KMS-11 (cell line): Measurements from ENCODE around the gene TP63.
"Not testable (repeated sequence)": the region's sequence is repeated elsewhere in the genome, so short reads cannot be mapped to it uniquely, and the experiment has no call there.

ENCODE experiments used
- H2AFZ ChIP-seq: fragments of 200-600 bp; sonication (generic); 2 replicates; pipeline ENCODE4 v1.6.1; 2016; ENCODE audit warnings: antibody characterized with exemption, mixed run types, low read depth
- H3K27ac ChIP-seq: fragments of 200-600 bp; sonication (generic); 2 replicates; pipeline ENCODE4 v1.6.1; 2016; ENCODE audit warnings: mild to moderate bottlenecking, mixed run types
- H3K27me3 ChIP-seq: fragments of 200-600 bp; sonication (generic); 2 replicates; pipeline ENCODE4 v1.6.1; 2017; ENCODE audit warnings: mild to moderate bottlenecking, low read depth, mixed run types, moderate library complexity; ENCODE audit not compliant: insufficient read depth
- H3K36me3 ChIP-seq: fragments of 200-600 bp; sonication (generic); 2 replicates; pipeline ENCODE4 v1.6.1; 2017; ENCODE audit warnings: mild to moderate bottlenecking, mixed run types; ENCODE audit not compliant: insufficient read depth
- H3K4me1 ChIP-seq: fragments of 200-600 bp; sonication (generic); 2 replicates; pipeline ENCODE4 v1.6.1; 2016; ENCODE audit warnings: mild to moderate bottlenecking, low read depth, mixed run types; ENCODE audit not compliant: poor library complexity, severe bottlenecking
- H3K4me2 ChIP-seq: fragments of 200-600 bp; sonication (generic); 2 replicates; pipeline ENCODE4 v1.7.0; 2016; ENCODE audit warnings: mild to moderate bottlenecking, mixed run types
- H3K4me3 ChIP-seq: fragments of 200-600 bp; sonication (generic); IDR thresholded peaks from 2 replicates; pipeline ENCODE4 v1.6.1; 2017; ENCODE audit warnings: low read depth, low read length, mixed read lengths; ENCODE audit not compliant: insufficient read depth
- H3K79me2 ChIP-seq: fragments of 200-600 bp; sonication (generic); 2 replicates; pipeline ENCODE4 v1.6.1; 2016; ENCODE audit warnings: low read depth, mixed run types; ENCODE audit not compliant: insufficient read depth
- H3K9ac ChIP-seq: fragments of 200-600 bp; sonication (generic); 2 replicates; pipeline ENCODE4 v1.6.1; 2016; ENCODE audit warnings: mild to moderate bottlenecking, mixed run types
- H4K20me1 ChIP-seq: fragments of 200-600 bp; sonication (generic); 2 replicates; pipeline ENCODE4 v1.6.1; 2016; ENCODE audit warnings: mild to moderate bottlenecking, mixed run types; ENCODE audit not compliant: insufficient read depth
- TF ChIP-seq, protein P1 (sequence below): fragments of 200-600 bp; sonication (generic); conservative IDR thresholded peaks from 2 replicates; pipeline ENCODE4 v1.6.1; 2017; ENCODE audit warnings: low read depth, mild to moderate bottlenecking, antibody characterized with exemption, low read length, moderate library complexity, mixed read lengths

Gene TP63

DNA sequence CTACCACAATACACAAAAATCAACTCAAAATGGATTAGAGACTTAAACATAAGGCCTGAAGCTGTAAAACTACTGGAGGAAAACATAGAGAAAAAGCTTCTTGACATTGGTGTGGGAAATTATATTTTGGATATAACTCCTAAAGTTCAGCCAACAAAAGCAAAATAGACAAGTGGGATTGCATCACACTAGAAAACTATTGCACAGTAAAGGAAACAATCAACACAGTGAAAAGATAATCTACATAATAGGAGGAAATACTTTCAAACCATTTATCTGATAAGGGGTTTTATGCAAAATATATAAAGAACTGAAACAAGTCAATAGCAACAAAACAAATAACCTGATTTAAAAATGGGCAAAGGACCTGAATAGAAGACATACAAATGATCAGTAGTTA is 37.6 kb upstream of the TP63 start:
- H3K27ac ChIP-seq = no peak overlapping the region
- no peak overlapping the region for H3K4me2 ChIP-seq
- no peak overlapping the region for H3K9ac ChIP-seq
- no peaks in the 10 kb centered on the region for H4K20me1 ChIP-seq
- no peaks in the 10 kb centered on the region for H3K4me1 ChIP-seq
- TF ChIP-seq, protein P1, sequence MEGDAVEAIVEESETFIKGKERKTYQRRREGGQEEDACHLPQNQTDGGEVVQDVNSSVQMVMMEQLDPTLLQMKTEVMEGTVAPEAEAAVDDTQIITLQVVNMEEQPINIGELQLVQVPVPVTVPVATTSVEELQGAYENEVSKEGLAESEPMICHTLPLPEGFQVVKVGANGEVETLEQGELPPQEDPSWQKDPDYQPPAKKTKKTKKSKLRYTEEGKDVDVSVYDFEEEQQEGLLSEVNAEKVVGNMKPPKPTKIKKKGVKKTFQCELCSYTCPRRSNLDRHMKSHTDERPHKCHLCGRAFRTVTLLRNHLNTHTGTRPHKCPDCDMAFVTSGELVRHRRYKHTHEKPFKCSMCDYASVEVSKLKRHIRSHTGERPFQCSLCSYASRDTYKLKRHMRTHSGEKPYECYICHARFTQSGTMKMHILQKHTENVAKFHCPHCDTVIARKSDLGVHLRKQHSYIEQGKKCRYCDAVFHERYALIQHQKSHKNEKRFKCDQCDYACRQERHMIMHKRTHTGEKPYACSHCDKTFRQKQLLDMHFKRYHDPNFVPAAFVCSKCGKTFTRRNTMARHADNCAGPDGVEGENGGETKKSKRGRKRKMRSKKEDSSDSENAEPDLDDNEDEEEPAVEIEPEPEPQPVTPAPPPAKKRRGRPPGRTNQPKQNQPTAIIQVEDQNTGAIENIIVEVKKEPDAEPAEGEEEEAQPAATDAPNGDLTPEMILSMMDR = no peak
- H3K27me3 ChIP-seq = no peaks in the 10 kb centered on the region
- H3K4me3 ChIP-seq = no peak overlapping the region
- no peaks in the 10 kb centered on the region for H3K79me2 ChIP-seq
- H3K36me3 ChIP-seq = no peaks in the 10 kb centered on the region
- H2AFZ ChIP-seq = no peak overlapping the region

- H3K27ac ChIP-seq, H3K4me3 ChIP-seq, H3K4me2 ChIP-seq, H3K27me3 ChIP-seq, H3K79me2 ChIP-seq, H4K20me1 ChIP-seq, H3K9ac ChIP-seq, H3K4me1 ChIP-seq, H2AFZ ChIP-seq, H3K36me3 ChIP-seq: not testable (repeated sequence)
Observed at GRCh38 chr3:189596078-189596979, 34.9 kb upstream of the TP63 start.

DNA sequence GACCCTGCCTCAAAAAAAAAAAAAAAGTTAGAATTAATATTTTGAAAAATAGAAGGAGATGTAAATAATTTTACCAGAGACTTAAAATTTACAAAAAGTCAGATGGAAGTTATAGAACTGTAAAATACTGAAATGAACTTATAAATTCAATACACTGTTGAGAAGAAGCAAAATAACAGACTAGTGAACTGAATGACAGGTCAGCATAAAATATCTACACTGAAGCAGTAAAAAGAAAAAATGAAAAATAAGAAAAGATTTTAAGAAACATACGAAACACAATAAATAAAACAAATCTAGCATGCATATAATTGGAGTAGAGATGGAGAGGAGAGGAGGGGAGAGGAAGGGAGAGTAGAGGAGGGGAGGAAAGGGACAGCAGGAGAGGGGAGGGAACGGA is 33.3 kb upstream of the TP63 start:
- Histone ChIP-seq H2AFZ (no peak overlapping the region), H3K4me1 (no peaks in the 10 kb centered on the region), H3K79me2 (no peaks in the 10 kb centered on the region), H3K27me3 (no peaks in the 10 kb centered on the region), H3K9ac (no peak overlapping the region), H3K4me3 (no peak overlapping the region), H4K20me1 (no peaks in the 10 kb centered on the region), H3K36me3 (no peaks in the 10 kb centered on the region), H3K4me2 (no peak overlapping the region), H3K27ac (no peak overlapping the region)
- TF ChIP-seq, protein P1 = no peak

GRCh38 chr3:189598530-189599225 is 32.5 kb upstream of the TP63 start:
- no peak overlapping the region for H3K9ac ChIP-seq
- no peaks in the 10 kb centered on the region for H4K20me1 ChIP-seq
- TF ChIP-seq, protein P1 = no peak
- no peak overlapping the region for H2AFZ ChIP-seq
- H3K79me2 ChIP-seq = no peaks in the 10 kb centered on the region
- H3K4me2 ChIP-seq = no peak overlapping the region
- no peaks in the 10 kb centered on the region for H3K36me3 ChIP-seq
- no peak overlapping the region for H3K27ac ChIP-seq
- no peak overlapping the region for H3K4me3 ChIP-seq
- no peaks in the 10 kb centered on the region for H3K27me3 ChIP-seq
- no peaks in the 10 kb centered on the region for H3K4me1 ChIP-seq

DNA sequence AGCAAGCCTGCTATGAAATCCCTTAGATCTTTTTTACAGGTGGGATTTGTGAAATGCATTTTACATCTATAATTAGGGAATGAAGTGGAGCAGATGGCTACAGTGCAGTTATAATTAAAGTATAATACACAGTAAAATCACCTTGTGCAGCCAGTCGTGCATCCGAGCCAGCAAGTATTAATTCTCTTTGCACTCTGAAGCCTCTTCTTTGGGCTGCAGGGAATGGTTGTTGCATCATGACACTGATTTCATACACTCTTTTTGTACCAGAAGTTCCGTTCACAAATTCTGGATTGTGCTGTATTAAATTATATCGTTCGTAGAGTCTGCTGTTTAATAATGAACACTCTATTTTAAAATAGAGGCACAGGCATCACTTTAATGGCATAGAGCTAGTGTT is 28.7 kb upstream of the TP63 start:
- H4K20me1 ChIP-seq = no peaks in the 10 kb centered on the region
- H3K27ac ChIP-seq = no peak overlapping the region
- no peaks in the 10 kb centered on the region for H3K36me3 ChIP-seq
- H3K9ac ChIP-seq = no peak overlapping the region
- no peaks in the 10 kb centered on the region for H3K27me3 ChIP-seq
- no peaks in the 10 kb centered on the region for H3K79me2 ChIP-seq
- H2AFZ ChIP-seq = no peak overlapping the region
- no peak overlapping the region for H3K4me2 ChIP-seq
- H3K4me3 ChIP-seq = no peak overlapping the region
- TF ChIP-seq, protein P1 = no peak
- H3K4me1 ChIP-seq = no peaks in the 10 kb centered on the region
